A673 (cell line): ENCODE results near the gene HS1BP3.

Experiments
- CTCF ChIP-seq: fragments of 300-800, 200-600 bp; sonication (generic); conservative IDR thresholded peaks from 2 replicates; pipeline ENCODE4 v1.5.1; 2017; ENCODE audit warnings: low read depth, mild to moderate bottlenecking, antibody characterized with exemption, low read length, moderate library complexity, mixed read lengths
- EZH2 ChIP-seq: fragments of 200-600 bp; sonication (generic); IDR thresholded peaks from 2 replicates; pipeline ENCODE4 v1.6.1; 2017; ENCODE audit warnings: borderline replicate concordance, low read depth, mild to moderate bottlenecking, mixed read lengths, antibody characterized with exemption, low read length; ENCODE audit not compliant: poor library complexity, severe bottlenecking

DNA sequence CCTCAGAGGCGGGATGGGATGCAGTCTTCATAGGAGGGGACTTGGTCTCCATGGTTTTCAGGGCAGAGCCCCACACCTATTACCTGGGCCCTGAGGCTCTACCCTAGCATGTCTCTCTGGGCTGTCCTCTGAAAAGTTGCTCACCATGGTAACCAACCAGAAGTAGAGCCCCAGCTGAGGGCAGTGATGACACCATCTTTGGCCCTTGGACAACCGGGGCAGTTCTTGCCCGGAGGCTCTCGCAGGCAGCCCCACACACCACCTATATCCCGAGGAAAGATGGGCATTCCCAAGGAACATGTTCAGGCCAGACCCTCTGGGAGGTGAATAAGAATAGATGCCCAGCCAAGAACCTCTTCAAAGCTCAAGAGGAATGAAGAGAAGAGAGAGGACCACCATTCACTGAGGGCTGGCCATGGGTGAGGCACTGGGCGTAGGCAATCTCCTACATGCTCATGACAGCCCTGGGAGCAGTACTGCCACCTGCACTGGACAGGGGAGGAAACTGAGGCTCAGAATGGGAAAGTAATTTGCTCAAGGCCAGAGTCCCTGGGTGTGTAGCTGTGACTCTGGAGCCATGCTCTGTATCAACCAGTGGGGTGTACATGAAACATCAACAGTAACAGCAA is 72.5 kb downstream of the HS1BP3 start:
- TF ChIP-seq EZH2 (no peak), CTCF (no peak)
